Keratinocyte (primary cell): Measurements from ENCODE around the gene SKIL. TPM values are rescaled to one million over a fixed set of nuclear protein-coding genes. Genes with fewer than 3 reads are reported as not detected.

Experiments
- DNase-seq: peaks from one replicate; pipeline ENCODE4 v3.0.0-alpha.2; 2011; ENCODE audit warnings: low read depth, missing footprints, low spot score
- FAIRE-seq: peaks from 2 replicates; lab custom pipeline; 2011; peaks lifted over from hg19 to GRCh38; lab: Jason Lieb, UNC
- H2AFZ ChIP-seq: 2 replicates; pipeline ENCODE4 v1.6.0; 2012; ENCODE audit warnings: low read length, control low read depth, inconsistent platforms; ENCODE audit not compliant: control insufficient read depth
- H3K27ac ChIP-seq: 2 replicates; pipeline ENCODE4 v1.5.1; 2011; ENCODE audit warnings: low read length; ENCODE audit not compliant: control insufficient read depth, insufficient read depth
- H3K27me3 ChIP-seq: 3 replicates; pipeline ENCODE4 v1.6.0; 2011; ENCODE audit warnings: low read length; ENCODE audit not compliant: control insufficient read depth, insufficient read depth; ENCODE audit errors: extremely low read depth
- H3K36me3 ChIP-seq, 2 experiments: 2 replicates in 1 of 2; 3 replicates in 1 of 2; pipeline ENCODE4 v1.5.1; 2011; ENCODE audit warnings: low read length in 2 of 2, mild to moderate bottlenecking in 1 of 2; ENCODE audit not compliant: control insufficient read depth in 2 of 2, insufficient read depth in 2 of 2; ENCODE audit errors: extremely low read depth in 1 of 2
- H3K4me1 ChIP-seq: 3 replicates; pipeline ENCODE4 v1.5.1; 2011; ENCODE audit warnings: low read length; ENCODE audit not compliant: control insufficient read depth, insufficient read depth; ENCODE audit errors: extremely low read depth
- H3K4me2 ChIP-seq: 3 replicates; pipeline ENCODE4 v1.6.0; 2011; ENCODE audit warnings: low read depth, low read length; ENCODE audit not compliant: control insufficient read depth, insufficient read depth; ENCODE audit errors: extremely low read depth
- H3K4me3 ChIP-seq, 3 experiments: fragments of 200-600 bp in 1 of 3; sonication (generic) in 1 of 3; 2 replicates in 2 of 3; 3 replicates in 1 of 3; pipeline ENCODE4 v1.5.1; 2011 to 2016; ENCODE audit warnings: low read length in 3 of 3, mild to moderate bottlenecking in 3 of 3, control low read depth in 2 of 3, inconsistent platforms in 1 of 3, low read depth in 1 of 3, mixed read lengths in 1 of 3, mixed run types in 1 of 3, moderate library complexity in 1 of 3; ENCODE audit not compliant: control insufficient read depth in 2 of 3, insufficient read depth in 2 of 3; ENCODE audit errors: extremely low read depth in 1 of 3
- H3K79me2 ChIP-seq: 2 replicates; pipeline ENCODE4 v1.6.0; 2012; ENCODE audit warnings: low read length; ENCODE audit not compliant: control insufficient read depth, insufficient read depth
- H3K9ac ChIP-seq: 3 replicates; pipeline ENCODE4 v1.6.0; 2011; ENCODE audit warnings: low read length; ENCODE audit not compliant: control insufficient read depth, insufficient read depth; ENCODE audit errors: extremely low read depth
- H3K9me1 ChIP-seq: 3 replicates; pipeline ENCODE4 v1.6.0; 2011; ENCODE audit warnings: low read length; ENCODE audit not compliant: control insufficient read depth, insufficient read depth; ENCODE audit errors: extremely low read depth
- H3K9me3 ChIP-seq: 2 replicates; pipeline ENCODE4 v1.5.1; 2012; ENCODE audit warnings: low read depth, low read length; ENCODE audit not compliant: control insufficient read depth
- H4K20me1 ChIP-seq: 3 replicates; pipeline ENCODE4 v1.6.0; 2011; ENCODE audit warnings: low read length; ENCODE audit not compliant: control insufficient read depth, insufficient read depth; ENCODE audit errors: extremely low read depth
- EZH2 ChIP-seq: IDR thresholded peaks from one replicate; pipeline ENCODE4 v1.6.1; 2012; ENCODE audit warnings: inconsistent platforms, mild to moderate bottlenecking, low read length, moderate library complexity
- dilution Hi-C: fragments of 300-500 bp; cut with MboI; formaldehyde crosslinking; loops from one replicate; pipeline ENCODE4 v1.7.0; 2020; ENCODE audit warnings: low sequenced_read_pairs; ENCODE audit not compliant: extremely low pct_ligation_motif_present
- polyA plus RNA-seq, 5 experiments: library from polyadenylated mRNA; depleted of rRNA in 3 of 5; stranded (reverse) in 3 of 5; stranded (forward) in 1 of 5; unstranded in 1 of 5; fragments of >200 nt; gene quantifications; 1 replicate in 1 of 5; 2 replicates in 3 of 5; 3 replicates in 1 of 5; pipeline versions ENCODE4 v1.2.1 to v1.2.3, GENCODE V29; 2011 to 2012; ENCODE audit warnings: missing spikeins in 2 of 5, low read depth in 1 of 5, low replicate concordance in 1 of 5
- TF ChIP-seq, protein P1 (sequence below), 3 experiments: IDR thresholded peaks in 1 of 3; conservative IDR thresholded peaks in 1 of 3; optimal IDR thresholded peaks in 1 of 3; 2 replicates in 2 of 3; 3 replicates in 1 of 3; pipeline versions ENCODE3 to v1.5.1; 2011; ENCODE audit warnings: low read length in 3 of 3, mild to moderate bottlenecking in 3 of 3, moderate library complexity in 2 of 3, control low read depth in 1 of 3, inconsistent platforms in 1 of 3; ENCODE audit not compliant: insufficient read depth in 2 of 3; ENCODE audit errors: extremely low read depth in 1 of 3

Gene SKIL
- polyA plus RNA-seq, 1 donor (not counting 4 experiments of a cell fraction or from before 2014, with no cell fraction given) = 11.0 TPM

DNA sequence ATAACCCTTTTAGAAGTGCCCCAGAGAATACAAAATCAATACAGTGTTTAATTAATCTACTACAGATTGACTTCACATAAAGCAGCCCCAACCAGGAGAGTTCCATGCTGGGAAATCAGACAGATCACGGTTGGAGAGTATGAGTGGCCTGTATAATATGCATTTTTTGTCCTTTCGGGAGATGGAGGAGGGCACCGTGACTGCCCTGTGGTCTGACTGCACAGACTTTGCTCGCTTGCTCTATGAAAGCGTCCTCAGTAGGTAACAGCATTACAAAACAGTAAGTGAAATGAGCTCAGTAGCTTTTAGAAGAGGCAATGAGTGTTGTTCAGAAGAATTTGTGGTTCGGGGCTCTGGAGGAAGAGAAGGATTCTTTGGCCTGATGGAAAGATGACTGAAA is 34.2 kb upstream of the SKIL start:
- no peaks in the 10 kb centered on the region for H3K36me3 ChIP-seq
- FAIRE-seq = no peak
- H3K4me2 ChIP-seq = no peak overlapping the region
- no peaks in the 10 kb centered on the region for H3K4me1 ChIP-seq
- no peaks in the 10 kb centered on the region for H4K20me1 ChIP-seq
- no peak overlapping the region for H3K4me3 ChIP-seq
- H3K27ac ChIP-seq = no peak overlapping the region
- no peak overlapping the region for H3K9ac ChIP-seq
- H3K79me2 ChIP-seq = no peaks in the 10 kb centered on the region
- dilution Hi-C loops = no loop called here
- H3K27me3 ChIP-seq = no peaks in the 10 kb centered on the region
- no peak for DNase-seq
- no peaks in the 10 kb centered on the region for H3K9me1 ChIP-seq
- no peaks in the 10 kb centered on the region for H3K9me3 ChIP-seq
- no peak overlapping the region for H2AFZ ChIP-seq
- TF ChIP-seq, protein P1, sequence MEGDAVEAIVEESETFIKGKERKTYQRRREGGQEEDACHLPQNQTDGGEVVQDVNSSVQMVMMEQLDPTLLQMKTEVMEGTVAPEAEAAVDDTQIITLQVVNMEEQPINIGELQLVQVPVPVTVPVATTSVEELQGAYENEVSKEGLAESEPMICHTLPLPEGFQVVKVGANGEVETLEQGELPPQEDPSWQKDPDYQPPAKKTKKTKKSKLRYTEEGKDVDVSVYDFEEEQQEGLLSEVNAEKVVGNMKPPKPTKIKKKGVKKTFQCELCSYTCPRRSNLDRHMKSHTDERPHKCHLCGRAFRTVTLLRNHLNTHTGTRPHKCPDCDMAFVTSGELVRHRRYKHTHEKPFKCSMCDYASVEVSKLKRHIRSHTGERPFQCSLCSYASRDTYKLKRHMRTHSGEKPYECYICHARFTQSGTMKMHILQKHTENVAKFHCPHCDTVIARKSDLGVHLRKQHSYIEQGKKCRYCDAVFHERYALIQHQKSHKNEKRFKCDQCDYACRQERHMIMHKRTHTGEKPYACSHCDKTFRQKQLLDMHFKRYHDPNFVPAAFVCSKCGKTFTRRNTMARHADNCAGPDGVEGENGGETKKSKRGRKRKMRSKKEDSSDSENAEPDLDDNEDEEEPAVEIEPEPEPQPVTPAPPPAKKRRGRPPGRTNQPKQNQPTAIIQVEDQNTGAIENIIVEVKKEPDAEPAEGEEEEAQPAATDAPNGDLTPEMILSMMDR (optimal IDR thresholded peaks at IDR 0.05 in 1 of 3, IDR thresholded peaks at IDR 0.05 in 1 of 3, conservative IDR thresholded peaks at IDR 0.05 in 1 of 3; ENCODE audit: extremely low read depth in 1 of 3, insufficient read depth in 2 of 3, low read length in 3 of 3) = no peak
- no peak for TF ChIP-seq EZH2

DNA sequence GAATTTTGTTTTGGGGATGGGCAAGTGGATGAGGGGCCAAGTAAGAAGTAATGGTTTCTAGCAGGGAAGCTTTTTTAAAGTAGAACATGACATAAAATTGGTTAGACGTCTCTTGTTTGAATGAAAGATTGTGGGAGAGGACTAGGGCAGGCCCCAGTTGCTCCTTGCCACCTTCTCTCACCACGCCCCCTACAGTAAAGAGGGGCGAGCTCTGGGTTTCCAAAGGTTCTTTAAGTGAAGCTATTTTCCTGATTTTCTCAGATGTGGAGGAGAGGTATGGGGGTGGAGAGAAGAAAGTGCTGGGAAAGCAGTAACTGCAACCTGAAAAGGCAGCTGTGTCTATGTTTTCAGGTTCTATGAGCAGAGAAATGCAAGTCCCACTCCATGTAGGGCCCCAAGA is 32.6 kb upstream of the SKIL start:
- Histone ChIP-seq H3K9ac (no peak overlapping the region), H3K4me2 (no peak overlapping the region), H3K27ac (no peak overlapping the region), H3K4me3 (no peak overlapping the region), H3K79me2 (no peaks in the 10 kb centered on the region), H3K4me1 (no peaks in the 10 kb centered on the region), H3K36me3 (no peaks in the 10 kb centered on the region), H3K9me3 (no peaks in the 10 kb centered on the region), H4K20me1 (no peaks in the 10 kb centered on the region), H3K9me1 (no peaks in the 10 kb centered on the region), H3K27me3 (no peaks in the 10 kb centered on the region), H2AFZ (no peak overlapping the region)
- FAIRE-seq = no peak
- dilution Hi-C loops = no loop called here
- DNase-seq = no peak
- TF ChIP-seq, protein P1 (optimal IDR thresholded peaks at IDR 0.05 in 1 of 3, IDR thresholded peaks at IDR 0.05 in 1 of 3, conservative IDR thresholded peaks at IDR 0.05 in 1 of 3; ENCODE audit: extremely low read depth in 1 of 3, insufficient read depth in 2 of 3, low read length in 3 of 3) = no peak
- TF ChIP-seq EZH2 = no peak
